Stimulated activated CD8-positive, alpha-beta memory T cell treated with anti-CD3 and anti-CD28 coated beads, Interleukin-4, amount 100 ng/mL, for 48 hours (primary cell): Measurements from ENCODE around the gene FIBIN.

Experiments used
- DNase-seq: peaks from one replicate; pipeline ENCODE4 v3.0.0-alpha.2; 2020

The FIBIN gene

GRCh38 chr11:27025312-27025955 is 31.5 kb downstream of the FIBIN start:
- no peak for DNase-seq

GRCh38 chr11:27025957-27026733 is 32.2 kb downstream of the FIBIN start:
- no peak for DNase-seq

- DNase-seq = no peak
Observed at GRCh38 chr11:27028561-27028965, 34.7 kb downstream of the FIBIN start.

GRCh38 chr11:27029966-27030365 is 36.1 kb downstream of the FIBIN start:
- DNase-seq = no peak

- DNase-seq = no peak
Observed at GRCh38 chr11:27031754-27032153, 37.8 kb downstream of the FIBIN start.

GRCh38 chr11:27039873-27040272 is 46.0 kb downstream of the FIBIN start:
- no peak for DNase-seq

- no peak for DNase-seq
Observed at GRCh38 chr11:27040302-27041115, 46.6 kb downstream of the FIBIN start, which contains the start of gene BBOX1. BBOX1 (plus strand) TSS chr11:27040815; CDS start chr11:27055431, 14,616 bp downstream.

GRCh38 chr11:27041141-27041899 is 47.4 kb downstream of the FIBIN start:
- DNase-seq = no peak
